Stimulated activated CD4-positive, alpha-beta T cell treated with anti-CD3 and anti-CD28 coated beads, Interleukin-4, amount 100 ng/mL, for 48 hours (primary cell): ENCODE results near the gene FBXW2.
"Not testable (repeated sequence)": the region's sequence is repeated elsewhere in the genome, so short reads cannot be mapped to it uniquely, and the experiment has no call there.

Experiments used
- DNase-seq, 2 donors: peaks; one replicate each; pipeline ENCODE4 v3.0.0-alpha.2; 2020; ENCODE audit warnings: low read depth in 2 of 2

The FBXW2 gene

DNA sequence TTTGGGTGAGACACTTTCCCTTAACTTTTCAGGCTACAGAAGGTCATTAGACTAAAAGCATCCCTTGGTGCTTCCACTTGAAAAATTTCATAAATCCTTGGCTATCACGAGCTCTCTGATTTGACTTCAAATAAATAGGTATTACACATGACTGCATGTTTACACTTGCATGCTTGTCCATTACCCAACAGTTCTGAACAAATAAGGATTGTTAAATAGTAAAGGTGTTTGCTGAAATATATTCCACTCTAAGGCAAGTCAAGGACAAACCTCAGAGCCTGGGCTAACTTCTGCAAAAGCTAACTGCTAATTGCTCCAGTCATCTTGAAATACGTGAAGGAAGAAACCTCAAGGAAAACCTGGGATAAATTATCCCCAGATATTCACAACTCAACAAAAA lies 14.5 kb downstream of the FBXW2 start:
- no peak for DNase-seq

DNA sequence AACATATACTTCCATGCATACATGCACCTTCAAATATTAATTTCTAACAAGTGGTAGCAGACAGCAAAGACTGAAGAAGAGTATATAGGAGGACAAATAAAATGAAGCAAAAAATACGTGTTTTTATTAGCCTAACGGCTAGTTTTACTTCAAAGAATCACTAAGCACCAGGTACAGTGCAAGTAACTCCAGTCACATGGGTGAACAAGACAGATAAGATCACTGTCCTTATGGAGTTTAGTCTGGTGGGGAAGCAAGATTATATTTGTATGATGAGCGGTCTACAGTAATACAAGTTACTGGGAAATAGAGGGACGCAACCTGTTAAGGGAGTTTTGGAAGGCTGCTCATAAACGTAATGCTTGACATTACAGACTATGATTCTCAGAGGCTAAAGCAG lies 16.0 kb downstream of the FBXW2 start:
- DNase-seq = no peak

DNA sequence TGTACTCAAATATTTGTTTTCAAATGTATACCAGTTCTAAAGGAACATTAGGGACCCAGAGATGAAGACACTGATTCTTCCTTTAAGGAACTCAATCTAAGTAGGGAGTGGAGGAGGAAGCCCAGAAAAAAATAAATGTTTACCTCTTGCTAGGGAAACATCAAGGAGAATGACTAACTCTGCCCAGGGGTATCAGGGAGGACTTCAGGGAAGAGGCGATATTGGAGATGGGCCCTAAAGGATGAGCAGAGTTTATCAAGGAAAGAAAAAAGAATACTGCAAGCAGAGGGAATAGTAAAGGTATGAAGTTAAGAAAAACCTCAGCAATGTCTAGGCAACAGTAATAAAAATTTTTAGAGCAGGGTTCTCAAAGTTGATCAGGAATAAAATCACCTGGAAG lies 16.4 kb downstream of the FBXW2 start:
- DNase-seq = no peak

DNA sequence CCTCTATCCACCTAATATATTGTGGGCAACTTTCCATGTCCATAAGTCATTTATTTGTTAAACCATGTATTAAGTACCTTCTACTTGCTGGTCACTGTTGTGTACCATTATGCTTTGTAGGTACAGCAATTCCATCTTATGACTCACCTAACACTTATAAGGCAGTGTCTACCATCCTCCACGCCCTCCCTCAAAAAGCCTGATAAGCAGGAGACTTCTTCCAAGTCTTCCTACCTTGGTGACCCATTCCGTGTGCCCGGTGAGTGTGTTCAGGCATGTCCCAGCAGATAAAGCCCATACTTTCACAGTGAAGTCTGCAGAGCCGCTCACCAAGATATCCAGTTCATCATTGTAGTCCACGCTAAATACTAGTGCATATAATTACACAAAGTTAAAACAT lies 17.4 kb downstream of the FBXW2 start:
- no peak for DNase-seq

DNA sequence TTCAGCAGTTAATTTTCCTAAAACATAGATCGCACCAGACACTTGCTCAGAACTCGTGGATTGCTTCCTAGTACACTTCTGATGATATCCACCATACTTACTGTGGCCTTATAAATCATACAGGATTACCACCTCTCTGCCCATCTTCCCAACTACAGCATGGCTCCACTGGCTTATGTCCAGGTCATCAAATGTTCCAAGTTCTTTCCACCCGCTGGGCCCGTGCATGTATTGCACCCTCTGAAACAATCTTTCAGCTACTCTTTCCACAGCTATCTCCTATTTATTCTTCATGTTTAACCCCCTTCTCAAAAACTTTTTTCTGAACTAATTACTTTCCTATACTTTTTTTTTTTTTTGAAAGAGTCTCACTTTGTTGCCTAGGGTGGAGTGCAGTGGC lies 18.5 kb downstream of the FBXW2 start:
- DNase-seq = no peak

DNA sequence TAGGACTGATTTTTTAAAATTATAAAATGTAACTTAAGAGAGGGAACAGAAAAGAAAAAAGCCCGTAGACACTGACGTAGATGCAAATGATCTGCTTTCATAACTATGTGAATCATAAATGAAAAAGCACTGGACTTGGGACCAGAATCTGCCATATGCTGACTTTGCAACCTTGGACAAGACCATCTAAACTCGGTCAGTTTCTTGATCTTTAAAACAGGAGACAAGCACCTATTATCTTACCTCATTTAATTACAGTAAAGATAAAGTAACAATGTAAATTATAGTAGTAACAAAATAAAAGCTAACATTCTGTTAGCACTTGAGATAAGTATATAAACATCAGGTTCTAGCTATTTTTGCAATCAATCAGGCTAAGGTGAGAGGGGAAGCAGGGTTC lies 20.0 kb downstream of the FBXW2 start:
- no peak for DNase-seq

DNA sequence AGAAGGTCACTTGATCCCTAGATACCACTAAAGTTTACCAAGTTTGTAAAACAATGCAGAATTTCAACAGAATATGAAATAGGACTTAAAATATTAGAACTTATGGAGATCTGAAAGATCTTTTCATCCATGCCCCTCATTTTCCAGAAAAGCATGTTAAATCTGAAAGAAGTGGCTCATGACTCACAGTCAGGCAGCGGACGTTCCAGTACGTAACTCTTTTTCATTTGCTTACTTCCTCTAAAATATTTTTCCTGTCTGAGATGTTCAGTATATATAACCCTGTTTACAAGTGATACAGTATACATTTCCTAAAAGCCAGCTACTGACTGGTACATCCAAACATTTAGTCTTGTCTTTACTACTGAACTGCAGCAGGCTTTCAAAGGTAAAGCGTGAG lies 22.3 kb downstream of the FBXW2 start:
- DNase-seq = no peak

DNA sequence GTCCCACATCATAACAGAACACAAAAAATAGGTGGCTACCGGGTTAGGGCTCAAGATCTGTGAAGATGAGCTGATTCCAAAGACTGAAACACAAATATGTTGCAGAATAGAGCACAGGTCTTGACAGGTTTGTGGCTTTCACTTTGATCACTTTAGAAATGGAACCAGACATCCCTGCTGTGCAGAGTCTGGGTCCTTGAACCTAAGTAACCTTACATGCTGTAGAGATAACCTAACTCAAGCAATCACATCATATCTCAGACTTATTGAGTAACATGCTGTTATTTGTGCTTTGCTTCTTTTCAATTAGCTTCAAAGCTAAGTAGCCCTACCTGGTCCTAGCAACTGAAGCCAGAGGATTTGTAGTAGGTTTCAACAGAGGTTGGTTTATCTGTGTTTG lies 24.3 kb downstream of the FBXW2 start:
- DNase-seq = no peak

DNA sequence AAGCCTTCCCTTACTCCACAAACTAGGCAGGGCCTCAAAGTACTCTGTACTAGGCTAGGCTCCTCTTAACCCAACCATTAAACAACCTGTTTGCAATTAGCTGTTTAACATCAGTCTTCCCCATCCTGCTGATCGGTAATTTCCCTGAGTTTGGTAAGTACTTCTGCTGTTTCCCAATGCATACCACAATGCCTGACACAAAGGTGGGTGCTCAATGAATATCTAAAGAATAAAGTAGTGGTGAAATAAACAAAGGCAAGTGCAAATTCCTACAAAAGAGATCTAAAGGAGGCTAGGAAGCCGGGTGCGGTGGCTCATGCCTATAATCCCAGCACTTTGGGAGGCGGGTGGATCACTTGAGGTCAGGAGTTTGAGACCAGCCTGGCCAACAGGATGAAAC lies 25.0 kb downstream of the FBXW2 start:
- no peak for DNase-seq

DNA sequence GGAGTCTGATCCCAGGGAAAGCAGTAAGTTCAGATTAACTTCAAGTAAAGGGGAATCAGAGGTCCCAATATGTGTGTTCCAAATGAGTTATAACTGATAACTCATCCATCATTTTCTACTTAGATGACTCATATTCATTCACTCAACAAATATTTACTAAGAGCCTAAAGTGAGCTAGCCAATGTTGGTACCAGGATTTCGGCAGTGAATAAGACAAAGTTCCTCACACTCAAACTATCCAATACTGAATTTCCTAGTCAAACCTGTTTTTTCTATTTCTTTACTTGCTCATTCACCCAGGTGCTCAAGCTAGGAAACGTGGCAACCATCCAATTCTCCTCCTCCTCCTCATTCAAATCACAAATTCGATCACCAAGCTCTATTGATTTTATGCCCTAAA lies 25.8 kb downstream of the FBXW2 start:
- DNase-seq = no peak

DNA sequence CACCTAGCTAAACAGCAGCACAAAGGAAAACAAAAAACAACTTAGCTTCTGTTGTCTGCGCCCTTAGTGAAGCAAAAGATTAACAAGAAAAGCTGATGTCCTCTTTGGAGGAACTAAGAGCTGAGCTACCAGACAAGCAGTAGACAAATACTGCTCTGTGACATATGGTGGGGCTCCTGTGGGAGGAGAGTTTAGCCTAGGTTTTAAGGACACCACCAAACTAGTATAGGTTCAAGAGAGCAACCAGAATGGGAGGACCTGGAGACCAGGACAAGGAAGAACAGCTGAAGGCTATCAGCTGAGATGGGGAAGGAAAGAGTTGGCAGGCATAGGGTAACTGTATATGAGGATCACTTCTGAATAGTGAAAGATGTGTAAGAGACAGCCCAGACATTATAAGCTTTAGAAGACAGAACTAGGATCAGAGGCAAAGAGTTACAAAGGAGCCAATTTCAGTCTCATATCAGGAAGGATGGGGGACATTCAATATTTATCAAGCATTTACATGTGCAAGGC lies 27.2 kb downstream of the FBXW2 start:
- DNase-seq = no peak

DNA sequence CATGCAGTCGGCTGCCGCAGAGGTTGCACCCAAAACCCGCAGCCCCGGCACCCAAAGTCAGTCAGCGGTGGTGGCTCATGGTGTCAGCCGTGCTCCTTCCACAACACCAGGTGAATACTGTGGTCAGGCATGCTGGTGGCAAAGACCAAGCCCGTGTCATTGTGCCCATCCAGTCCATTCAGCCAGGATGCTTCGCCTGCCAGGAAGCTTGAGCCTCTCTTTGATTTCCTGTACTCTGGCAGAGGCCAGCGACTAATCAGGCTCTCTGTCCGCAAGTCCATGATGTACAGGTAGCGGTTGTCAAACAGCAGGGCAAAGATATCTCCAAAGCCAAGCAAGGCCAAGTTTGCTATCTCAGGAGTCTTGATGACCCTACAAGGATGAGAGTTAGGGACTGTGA lies 28.7 kb downstream of the FBXW2 start:
- DNase-seq = no peak

DNA sequence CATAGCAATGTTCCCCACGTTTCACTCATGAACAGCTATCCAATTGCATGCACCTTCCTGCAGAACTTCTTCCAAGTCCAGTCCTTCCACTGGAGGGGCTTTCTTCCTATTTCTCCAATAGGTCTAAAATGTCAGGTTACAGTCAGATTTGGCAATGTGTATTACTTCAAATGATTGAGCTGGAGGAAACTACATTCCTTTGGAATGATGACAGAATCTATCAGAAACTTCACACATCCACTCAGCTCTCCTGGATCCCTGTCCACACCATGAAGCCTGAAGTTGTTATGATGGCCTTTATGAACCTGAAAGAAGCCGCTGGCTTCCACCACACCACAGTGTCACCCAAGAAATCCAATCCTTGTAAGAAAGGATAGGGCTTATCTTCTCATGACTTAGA lies 32.2 kb downstream of the FBXW2 start:
- DNase-seq = no peak

DNA sequence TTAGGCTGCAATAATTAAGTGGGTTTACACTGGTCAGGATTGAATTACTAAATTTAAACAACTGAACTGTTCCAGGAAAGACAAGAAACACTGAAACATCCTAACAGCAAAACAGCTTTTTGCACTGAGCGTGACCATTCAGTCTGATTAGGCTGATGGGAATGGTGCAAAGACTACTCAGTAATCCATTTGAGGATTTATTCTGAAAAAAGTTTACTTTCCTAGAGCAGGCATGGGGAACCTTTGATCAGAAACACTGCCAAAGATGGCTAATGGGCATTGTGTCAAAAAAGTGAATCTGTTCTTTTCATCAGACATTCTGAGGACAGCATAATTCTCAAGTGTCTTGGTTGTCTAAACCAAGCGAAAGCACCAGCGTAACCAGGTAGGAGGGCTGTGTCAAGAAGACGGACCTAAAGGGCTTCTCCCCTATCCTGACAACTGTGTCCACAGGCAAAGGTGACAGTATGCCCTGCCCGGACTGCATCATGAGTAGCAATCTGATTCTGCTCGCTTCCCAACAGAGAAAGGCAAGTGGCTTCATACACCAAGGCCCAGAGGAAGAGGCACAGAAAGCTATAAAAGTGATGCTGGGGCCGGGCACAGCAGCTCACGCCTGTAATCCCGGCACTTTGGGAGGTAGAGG lies 33.3 kb downstream of the FBXW2 start:
- no peak for DNase-seq

DNA sequence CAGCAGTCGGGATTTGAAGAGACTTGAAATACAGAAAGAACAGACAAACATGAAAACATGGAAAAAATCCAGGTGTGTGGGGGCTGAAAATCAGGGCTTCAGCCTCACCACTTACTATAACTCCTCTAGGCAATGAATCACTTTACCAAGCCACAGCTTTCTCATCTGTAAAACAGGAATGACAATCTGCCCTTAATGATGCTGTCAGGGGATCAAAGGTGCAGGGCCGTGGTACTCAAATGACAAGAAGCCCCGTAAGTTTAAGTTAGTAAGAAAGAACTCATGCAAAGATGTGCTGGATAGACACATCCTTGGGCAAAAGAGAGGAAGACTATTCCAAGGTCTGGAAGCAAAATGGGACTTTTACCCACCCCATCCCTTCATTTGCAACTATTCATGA lies 34.7 kb downstream of the FBXW2 start:
- no peak for DNase-seq

DNA sequence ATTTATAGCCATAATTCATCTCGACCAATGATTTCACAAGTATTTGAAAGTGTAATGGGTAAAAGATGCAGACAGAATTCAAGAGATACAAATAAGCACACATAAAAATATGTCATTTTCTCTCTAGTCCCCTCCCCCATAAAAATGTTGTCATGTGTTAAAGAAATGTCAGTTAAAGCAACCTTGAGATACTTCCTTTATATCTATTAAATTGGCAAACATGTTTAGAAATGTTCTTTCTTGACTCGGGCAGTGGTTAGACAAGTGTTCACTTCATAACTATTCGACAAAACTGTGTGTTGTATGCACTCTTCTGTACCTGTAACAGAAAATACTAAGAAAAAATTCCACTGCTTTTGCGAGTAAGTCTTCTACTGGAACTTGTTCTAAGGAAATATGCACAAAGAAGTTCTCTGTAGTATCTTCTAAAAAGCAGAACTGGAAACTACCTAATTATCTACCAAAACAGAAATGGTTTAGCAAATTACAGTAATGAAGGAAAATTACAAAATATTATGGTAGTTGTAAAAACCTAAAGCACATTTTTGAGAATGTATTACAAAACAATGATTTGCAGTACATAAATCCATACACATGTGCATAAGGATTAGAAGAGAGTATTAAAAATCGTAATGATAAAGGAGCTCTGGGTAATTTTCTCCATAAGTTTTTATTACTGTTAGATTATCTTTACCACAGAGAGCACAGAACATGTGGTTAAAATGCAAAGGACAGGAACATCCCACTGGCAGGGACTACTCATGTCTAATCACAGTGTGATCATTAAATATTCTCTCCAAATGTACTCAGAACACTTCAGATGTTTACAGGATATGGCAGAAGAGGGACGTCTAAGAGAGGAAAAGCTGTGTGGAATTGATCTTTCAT lies 35.9 kb downstream of the FBXW2 start:
- DNase-seq = no peak

DNA sequence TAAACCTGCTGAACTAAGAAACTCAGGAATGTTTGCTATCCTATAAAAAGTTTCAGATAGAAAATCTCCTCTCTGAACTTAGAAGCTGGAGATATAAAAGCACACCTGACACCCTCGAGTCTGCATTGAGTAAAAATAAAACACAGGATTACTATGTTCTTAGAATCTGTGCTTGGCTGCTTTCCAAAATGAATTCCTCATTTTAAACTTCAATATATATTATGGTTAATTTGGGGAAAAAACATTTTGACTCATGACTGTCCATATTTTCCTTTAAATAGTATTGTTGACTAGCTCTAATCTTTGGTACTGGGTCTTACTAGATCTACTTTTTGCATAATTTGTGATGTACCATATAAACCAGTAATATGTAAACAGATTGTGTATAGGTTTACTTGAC lies 36.7 kb downstream of the FBXW2 start:
- no peak for DNase-seq

DNA sequence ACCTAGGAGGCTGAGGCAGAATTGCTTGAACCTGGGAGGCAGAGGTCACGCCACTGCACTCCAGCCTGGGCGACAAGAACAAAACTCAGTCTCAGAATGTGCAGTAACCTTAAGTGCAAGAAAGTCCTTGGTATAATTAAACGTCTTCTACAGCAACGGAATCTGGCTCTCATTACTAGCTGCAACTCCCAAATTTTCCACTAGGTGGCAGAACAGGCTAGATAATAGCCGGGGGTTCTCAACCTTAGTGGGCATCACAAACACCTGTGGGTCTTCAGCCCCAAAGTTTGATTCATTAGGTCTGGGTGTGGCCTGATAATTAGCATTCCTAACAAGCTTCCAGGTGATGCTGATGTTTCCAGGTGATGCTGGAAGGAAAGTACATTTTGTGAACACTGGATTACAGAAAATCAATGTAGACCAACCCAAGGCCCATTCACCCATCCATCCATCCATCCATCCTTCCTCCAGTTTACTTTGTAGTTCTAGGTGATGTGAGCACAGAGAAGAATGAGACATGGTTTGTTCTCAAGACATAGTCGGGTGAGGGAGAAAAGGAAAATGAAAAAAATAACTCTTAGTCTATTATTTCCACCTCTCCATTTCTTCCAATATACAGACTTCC lies 37.3 kb downstream of the FBXW2 start:
- DNase-seq = peak; percentile 35 to 56

DNA sequence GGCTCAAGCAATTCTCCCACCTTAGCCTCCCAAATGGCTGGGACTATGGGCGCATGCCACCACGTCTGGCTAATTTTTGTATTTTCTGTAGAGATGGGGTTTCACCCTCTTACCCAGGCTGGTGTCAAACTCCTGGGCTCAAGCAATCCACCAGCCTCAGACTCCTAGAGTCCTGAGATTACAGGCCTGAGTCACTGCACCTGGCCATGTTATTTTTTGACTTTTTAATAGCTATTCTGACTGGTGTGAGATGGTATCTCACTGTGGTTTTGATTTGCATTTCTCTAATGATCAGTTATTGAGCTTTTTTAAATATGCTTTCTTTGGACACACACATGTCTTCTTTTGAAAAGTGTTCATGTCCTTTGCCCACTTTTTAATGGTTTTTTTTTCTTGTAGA lies 38.2 kb downstream of the FBXW2 start:
- DNase-seq = no peak

DNA sequence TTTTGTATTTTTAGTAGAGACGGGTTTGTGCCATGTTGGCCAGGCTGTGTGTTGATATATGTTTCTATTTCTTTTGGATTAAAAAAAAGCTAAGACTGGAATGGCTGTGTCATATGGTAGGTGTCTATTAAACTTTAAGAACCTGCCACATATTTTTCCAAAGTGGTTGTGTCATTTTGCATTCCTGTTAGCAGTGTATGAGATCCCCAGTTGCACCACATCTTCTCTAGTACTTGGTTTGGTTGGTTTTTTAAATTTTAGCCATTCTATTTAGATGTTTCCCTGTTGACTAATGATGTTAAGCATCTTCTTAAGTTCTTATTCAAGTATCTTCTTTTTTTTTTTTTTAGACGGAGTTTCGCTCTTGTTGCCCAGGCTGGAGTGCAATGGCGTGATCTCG lies 42.8 kb downstream of the FBXW2 start:
- no peak for DNase-seq

DNA sequence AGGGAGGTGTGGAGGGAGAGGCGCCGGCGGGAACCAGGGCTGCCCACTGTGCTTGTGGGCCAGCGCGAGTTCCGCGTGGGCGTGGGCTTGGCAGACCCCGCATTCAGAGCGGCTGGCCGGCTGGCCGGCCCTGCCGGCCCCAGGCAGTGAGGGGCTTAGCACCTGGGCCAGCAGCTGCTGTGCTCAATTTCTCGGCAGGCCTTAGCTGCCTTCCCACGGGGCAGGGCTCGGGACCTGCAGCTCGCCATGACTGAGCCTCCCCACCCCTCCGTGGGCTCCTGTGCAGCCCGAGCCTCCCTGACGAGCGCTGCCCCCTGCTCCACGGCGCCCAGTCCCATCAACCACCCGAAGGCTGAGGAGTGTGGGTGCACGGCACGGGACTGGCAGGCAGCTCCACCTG lies 46.9 kb downstream of the FBXW2 start:
- not testable (repeated sequence) for DNase-seq

DNA sequence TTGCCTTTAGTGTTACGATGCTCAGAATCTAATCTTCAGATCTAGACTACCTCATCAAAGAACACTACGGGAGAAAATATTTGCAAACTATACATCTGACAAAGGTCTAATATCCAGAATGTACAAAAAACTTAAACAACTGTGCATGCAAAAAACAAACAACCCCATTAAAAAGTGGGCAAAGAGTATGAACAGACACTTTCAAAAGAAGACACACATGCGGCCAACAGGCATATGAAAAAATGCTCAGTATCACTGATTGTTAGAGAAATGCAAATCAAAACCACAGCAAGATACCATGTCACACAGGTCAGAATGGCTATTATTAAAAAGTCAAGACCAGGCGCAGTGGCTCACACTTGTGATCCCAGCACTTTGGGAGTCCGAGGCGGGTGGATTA lies 47.9 kb downstream of the FBXW2 start:
- no peak for DNase-seq

DNA sequence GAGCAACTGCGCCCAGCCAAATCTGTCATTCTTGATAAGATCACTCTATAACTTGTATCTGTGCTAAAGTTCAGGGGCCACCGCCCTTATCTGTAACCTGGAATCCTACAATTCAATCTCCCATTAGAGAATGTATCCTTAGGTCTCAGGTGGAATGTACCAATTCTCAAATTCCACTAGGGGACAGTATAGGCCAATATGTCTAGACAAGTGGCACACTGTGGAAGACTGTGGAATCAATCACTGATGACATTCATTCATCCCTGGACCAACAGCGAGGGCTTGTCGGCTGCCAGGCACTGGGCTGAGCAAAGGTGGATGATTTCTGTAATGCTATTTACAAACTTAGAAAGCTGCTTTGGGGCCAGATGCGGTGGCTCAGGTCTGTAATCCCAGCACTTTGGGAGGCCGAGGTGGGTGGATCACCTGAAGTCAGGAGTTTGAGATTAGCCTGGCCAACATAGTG lies 50.2 kb downstream of the FBXW2 start:
- DNase-seq = no peak
